ENCODE measurements around the gene NOS1AP. TPM values are rescaled to one million over a fixed set of nuclear protein-coding genes. Genes with fewer than 3 reads are reported as not detected.

Gene NOS1AP
- total RNA-seq, 4 donors from 2014 or later, result 0.31 to 12.7 (median 1.7) TPM

DNA sequence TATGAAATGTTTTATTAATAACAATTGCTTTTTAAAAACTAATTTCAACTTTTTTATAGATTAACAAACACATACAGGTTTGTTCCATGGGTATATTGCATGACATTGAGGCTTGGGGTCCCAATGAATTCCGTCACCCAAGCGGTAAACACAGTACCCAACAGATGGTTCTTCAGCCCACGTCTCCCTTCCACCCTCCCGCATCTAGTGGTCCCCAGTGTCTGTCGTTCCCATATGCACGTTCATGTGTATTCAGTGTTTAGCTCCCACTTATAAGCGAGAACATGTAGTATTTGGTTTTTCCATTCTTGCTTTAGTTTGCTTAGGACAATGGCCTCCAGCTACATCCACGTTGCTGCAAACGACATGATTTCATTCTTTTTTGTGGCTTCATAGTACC lies 48.6 kb downstream of the NOS1AP start:
- WGBS, 2 donors, result 76 to 81% methylated on average over 9 of the region's 9 CpGs
- DNase-seq, result no peak
- H3K27ac ChIP-seq, result no peak overlapping the region
- no peak overlapping the region for H3K4me3 ChIP-seq
- no peaks in the 10 kb centered on the region for H3K4me1 ChIP-seq
- no peaks in the 10 kb centered on the region for H3K27me3 ChIP-seq
- intact Hi-C loops (cut with DNase I), result no loop called here
- TF ChIP-seq POLR2A (IDR thresholded peaks at IDR 0.05), result no peak
- TF ChIP-seq, protein P1, sequence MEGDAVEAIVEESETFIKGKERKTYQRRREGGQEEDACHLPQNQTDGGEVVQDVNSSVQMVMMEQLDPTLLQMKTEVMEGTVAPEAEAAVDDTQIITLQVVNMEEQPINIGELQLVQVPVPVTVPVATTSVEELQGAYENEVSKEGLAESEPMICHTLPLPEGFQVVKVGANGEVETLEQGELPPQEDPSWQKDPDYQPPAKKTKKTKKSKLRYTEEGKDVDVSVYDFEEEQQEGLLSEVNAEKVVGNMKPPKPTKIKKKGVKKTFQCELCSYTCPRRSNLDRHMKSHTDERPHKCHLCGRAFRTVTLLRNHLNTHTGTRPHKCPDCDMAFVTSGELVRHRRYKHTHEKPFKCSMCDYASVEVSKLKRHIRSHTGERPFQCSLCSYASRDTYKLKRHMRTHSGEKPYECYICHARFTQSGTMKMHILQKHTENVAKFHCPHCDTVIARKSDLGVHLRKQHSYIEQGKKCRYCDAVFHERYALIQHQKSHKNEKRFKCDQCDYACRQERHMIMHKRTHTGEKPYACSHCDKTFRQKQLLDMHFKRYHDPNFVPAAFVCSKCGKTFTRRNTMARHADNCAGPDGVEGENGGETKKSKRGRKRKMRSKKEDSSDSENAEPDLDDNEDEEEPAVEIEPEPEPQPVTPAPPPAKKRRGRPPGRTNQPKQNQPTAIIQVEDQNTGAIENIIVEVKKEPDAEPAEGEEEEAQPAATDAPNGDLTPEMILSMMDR (IDR thresholded peaks at IDR 0.05), result no peak
- no peaks in the 10 kb centered on the region for H3K9me3 ChIP-seq
- no peaks in the 10 kb centered on the region for H3K36me3 ChIP-seq

GRCh38 chr1:162128693-162129356 lies 59.3 kb downstream of the NOS1AP start:
- intact Hi-C loops (cut with DNase I), result no loop called here
- H3K27ac ChIP-seq, result no peak overlapping the region
- peaks cover 0 to 9% (median 0%) of the 10 kb centered on the region in 4 donors for H3K27me3 ChIP-seq
- no peak for DNase-seq
- TF ChIP-seq, protein P1 (IDR thresholded peaks at IDR 0.05), result no peak
- no peak for TF ChIP-seq POLR2A (IDR thresholded peaks at IDR 0.05)
- H3K9me3 ChIP-seq, result no peaks in the 10 kb centered on the region
- H3K36me3 ChIP-seq, result no peaks in the 10 kb centered on the region
- no peak overlapping the region for H3K4me3 ChIP-seq
- H3K4me1 ChIP-seq, result no peaks in the 10 kb centered on the region
- WGBS, 2 donors, result 70 to 80% methylated on average over 6 of the region's 6 CpGs

DNA sequence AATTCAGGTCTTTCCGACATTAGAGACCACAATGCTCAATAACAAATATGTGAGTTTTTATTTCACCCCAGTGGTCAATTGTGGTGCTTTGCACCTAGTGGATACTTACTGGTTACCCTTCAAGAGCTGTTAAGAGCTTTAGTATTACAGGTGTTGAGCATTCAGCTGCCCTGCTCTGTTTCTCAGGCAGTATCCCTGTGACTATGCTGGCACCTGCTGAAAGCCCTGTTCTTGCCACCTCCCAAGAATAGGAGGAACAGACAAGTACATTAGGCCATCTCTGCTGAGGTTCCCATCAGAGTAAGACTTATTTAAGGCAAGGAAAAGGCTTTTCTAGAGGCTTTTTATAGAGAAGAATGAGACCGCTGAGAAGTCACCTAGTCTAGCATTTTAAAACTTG lies 60.8 kb downstream of the NOS1AP start:
- H3K4me3 ChIP-seq, result no peak overlapping the region
- intact Hi-C loops (cut with DNase I), result no loop called here
- H3K36me3 ChIP-seq, result no peaks in the 10 kb centered on the region
- no peak for DNase-seq
- TF ChIP-seq, protein P1 (IDR thresholded peaks at IDR 0.05), result no peak
- TF ChIP-seq POLR2A (IDR thresholded peaks at IDR 0.05), result no peak
- no peaks in the 10 kb centered on the region for H3K4me1 ChIP-seq
- peaks cover 0 to 9% (median 0%) of the 10 kb centered on the region in 4 donors for H3K27me3 ChIP-seq
- no peak overlapping the region for H3K27ac ChIP-seq
- H3K9me3 ChIP-seq, result no peaks in the 10 kb centered on the region
- 90 to 94% methylated on average over 2 of the region's 2 CpGs for WGBS, 2 donors

DNA sequence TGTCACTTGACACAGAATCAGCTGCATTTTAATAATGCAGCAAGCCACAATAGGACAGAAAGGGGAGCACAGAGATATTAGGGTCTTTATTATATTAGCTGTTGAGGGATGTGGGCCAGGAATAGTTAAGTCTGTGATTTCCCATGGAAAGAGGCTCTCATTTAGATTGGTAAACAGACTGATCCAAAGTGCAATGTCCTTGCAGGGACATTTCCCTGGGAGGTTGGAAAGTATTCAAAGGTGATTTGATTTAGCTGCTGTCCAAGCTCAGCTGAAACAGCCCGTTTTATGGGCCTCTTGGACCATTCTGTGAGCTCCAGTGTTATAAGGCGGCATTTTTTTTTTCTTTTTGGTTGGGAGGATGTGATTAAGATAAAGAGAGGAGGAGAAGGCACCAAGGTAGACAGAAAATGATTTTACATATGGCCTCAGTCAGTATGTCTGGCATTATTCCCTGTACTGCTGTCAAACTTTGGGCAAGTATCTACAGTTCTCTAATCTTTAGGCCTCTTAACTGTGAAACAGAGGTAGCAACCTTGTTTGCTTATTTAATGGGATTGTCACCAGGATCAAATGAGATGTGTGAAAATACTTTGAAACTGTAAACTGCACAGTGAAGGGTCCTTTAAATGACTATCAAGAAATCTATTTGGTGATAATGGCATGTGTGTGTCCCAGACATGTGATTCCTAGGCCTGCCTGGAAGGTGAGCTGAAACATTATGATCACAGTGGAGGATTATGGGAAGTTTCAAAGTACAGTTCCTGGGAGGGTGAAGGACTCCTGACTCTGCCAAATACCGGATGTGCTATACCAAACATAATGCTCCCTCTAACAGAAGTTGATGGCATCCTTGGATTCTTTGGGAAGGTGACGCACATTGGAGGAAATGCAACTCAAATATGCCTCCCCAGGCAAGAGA lies 62.2 kb downstream of the NOS1AP start:
- Histone ChIP-seq H3K4me1 (peaks cover 0 to 2% (median 0%) of the 10 kb centered on the region in 3 donors), H3K27ac (no peak overlapping the region), H3K36me3 (no peaks in the 10 kb centered on the region), H3K27me3 (peaks cover 0 to 9% (median 0%) of the 10 kb centered on the region in 4 donors), H3K9me3 (no peaks in the 10 kb centered on the region), H3K4me3 (no peak overlapping the region)
- TF ChIP-seq POLR2A (IDR thresholded peaks at IDR 0.05), result no peak
- TF ChIP-seq, protein P1 (IDR thresholded peaks at IDR 0.05), result no peak
- 61 to 75% methylated on average over 4 of the region's 4 CpGs for WGBS, 2 donors
- DNase-seq, result no peak
- intact Hi-C loops (cut with DNase I), result no loop called here

DNA sequence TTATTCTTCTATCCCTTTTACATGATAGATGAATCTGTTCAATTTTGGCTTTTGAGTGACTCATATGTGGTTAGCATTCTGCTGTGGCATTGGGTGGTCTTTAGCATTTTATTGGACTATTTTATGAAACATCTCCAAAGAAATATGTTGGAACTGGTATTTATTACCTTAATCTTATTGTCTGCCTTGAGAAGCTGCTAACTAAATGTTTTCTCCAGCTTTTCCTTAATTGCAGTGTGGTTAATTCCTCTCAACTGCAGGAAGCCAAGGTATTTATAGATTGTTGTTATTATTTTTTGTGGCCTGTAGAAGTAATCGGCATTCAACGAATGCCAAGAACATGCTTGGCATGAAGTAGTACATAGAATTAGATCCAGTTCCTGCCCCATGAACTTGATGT lies 64.1 kb downstream of the NOS1AP start:
- no peak for TF ChIP-seq POLR2A (IDR thresholded peaks at IDR 0.05)
- TF ChIP-seq, protein P1 (IDR thresholded peaks at IDR 0.05), result no peak
- peaks cover 0 to 8% (median 0%) of the 10 kb centered on the region in 3 donors for H3K4me1 ChIP-seq
- H3K36me3 ChIP-seq, result no peaks in the 10 kb centered on the region
- 62 to 63% methylated on average over 2 of the region's 2 CpGs for WGBS, 2 donors
- no peak overlapping the region for H3K27ac ChIP-seq
- no peaks in the 10 kb centered on the region for H3K9me3 ChIP-seq
- intact Hi-C loops (cut with DNase I), result no loop called here
- peaks cover 0 to 9% (median 0%) of the 10 kb centered on the region in 4 donors for H3K27me3 ChIP-seq
- no peak for DNase-seq
- no peak overlapping the region for H3K4me3 ChIP-seq
